Measurements from ENCODE around the gene SCAP.
"Not testable (repeated sequence)": the region's sequence is repeated elsewhere in the genome, so short reads cannot be mapped to it uniquely, and the experiment has no call there.

The SCAP gene

DNA sequence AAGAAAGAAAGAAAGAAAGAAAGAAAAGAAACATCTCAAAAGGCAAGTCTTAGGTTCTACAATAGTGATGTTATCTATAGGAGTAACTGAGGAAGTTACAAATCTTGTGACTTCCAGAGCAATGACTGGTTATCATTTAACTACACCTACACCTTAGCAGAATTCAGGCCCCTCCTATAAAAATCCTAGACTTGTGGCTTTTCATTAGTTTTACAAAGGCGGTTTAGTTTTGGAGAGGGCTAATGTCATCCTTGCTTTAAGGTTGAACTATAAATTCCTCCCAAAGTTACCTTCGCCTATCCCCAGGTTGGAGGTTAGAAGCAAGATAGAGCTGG lies 4.1 kb upstream of the SCAP start:
- TF ChIP-seq, protein P1, sequence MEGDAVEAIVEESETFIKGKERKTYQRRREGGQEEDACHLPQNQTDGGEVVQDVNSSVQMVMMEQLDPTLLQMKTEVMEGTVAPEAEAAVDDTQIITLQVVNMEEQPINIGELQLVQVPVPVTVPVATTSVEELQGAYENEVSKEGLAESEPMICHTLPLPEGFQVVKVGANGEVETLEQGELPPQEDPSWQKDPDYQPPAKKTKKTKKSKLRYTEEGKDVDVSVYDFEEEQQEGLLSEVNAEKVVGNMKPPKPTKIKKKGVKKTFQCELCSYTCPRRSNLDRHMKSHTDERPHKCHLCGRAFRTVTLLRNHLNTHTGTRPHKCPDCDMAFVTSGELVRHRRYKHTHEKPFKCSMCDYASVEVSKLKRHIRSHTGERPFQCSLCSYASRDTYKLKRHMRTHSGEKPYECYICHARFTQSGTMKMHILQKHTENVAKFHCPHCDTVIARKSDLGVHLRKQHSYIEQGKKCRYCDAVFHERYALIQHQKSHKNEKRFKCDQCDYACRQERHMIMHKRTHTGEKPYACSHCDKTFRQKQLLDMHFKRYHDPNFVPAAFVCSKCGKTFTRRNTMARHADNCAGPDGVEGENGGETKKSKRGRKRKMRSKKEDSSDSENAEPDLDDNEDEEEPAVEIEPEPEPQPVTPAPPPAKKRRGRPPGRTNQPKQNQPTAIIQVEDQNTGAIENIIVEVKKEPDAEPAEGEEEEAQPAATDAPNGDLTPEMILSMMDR (IDR thresholded peaks at IDR 0.05; ENCODE audit: low read depth, low read length, missing control alignments): no peak
- no peak for DNase-seq (ENCODE audit: low read depth)
- no peak overlapping the region for H3K4me3 ChIP-seq (ENCODE audit: low read depth, low read length)

DNA sequence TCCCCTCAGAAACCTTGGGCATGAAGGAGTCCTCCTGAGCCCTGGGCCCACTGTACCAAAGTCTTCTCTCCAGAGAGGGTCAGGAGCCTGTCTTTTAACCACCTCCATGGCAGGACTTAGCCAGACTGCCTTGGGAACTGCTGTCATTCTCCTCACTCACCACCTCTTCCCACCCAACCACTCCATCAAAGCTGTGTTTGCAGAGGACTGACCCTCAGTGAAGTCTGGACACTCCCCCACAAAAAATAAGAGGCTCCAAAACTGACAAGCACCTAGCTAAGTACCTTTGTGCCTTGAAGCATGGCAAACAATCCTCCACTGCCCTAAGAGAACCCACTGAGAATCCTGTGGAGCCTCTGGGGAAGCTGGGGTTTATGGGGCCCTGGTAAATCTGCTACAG lies 2.3 kb upstream of the SCAP start:
- H3K4me3 ChIP-seq (ENCODE audit: low read depth, low read length): no peak overlapping the region
- TF ChIP-seq, protein P1 (IDR thresholded peaks at IDR 0.05; ENCODE audit: low read depth, low read length, missing control alignments): no peak
- DNase-seq (ENCODE audit: low read depth): no peak

DNA sequence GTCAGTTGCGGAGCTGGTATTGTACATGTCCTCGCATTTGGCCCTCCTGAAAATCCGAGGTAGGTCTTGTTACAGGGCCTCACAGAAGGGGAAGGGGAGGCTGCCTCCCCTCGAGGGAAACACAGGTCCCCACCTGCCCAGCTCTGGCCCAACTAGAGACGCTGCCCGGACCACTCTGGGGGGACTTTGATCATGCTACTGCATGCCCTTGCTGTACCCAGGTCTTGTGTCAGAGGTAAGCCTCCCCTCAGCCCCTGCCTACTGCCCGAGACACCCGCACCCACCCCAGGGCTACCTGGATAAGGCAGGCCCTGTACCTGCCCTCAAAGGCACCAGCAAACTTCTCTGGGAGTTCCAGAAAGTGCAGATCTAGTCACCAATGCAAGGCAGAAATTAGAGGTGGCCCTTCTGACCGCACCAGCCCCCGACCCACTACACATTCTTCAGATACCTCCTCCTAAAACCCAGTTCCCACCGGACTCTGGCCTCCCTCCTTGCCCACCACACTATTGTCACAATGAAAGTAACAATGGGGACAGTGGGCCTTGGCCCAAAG lies 981 bp upstream of the SCAP start:
- TF ChIP-seq, protein P1 (IDR thresholded peaks at IDR 0.05; ENCODE audit: low read depth, low read length, missing control alignments): no peak
- H3K4me3 ChIP-seq (ENCODE audit: low read depth, low read length): no peak overlapping the region; the same call in 1 of the 2 replicates
- no peak for DNase-seq (ENCODE audit: low read depth)

DNA sequence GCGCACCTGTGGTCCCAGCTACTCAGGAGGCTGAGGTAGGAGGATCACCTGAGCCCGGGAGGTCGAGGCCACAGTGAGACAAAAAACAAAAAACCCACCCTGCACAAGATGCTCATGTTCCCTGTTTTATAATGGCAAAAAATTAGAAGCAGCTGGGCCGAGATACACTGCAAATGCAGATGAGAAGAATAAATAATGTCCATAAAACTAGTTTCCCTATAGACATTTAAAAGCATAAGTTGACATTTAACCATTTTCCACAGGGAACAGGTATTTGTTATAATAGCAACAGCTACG lies 537 bp upstream of the SCAP start:
- TF ChIP-seq, protein P1 (IDR thresholded peaks at IDR 0.05; ENCODE audit: low read depth, low read length, missing control alignments): no peak
- DNase-seq (ENCODE audit: low read depth): no peak
- peak overlapping the region; percentile 58 for H3K4me3 ChIP-seq (ENCODE audit: low read depth, low read length)

DNA sequence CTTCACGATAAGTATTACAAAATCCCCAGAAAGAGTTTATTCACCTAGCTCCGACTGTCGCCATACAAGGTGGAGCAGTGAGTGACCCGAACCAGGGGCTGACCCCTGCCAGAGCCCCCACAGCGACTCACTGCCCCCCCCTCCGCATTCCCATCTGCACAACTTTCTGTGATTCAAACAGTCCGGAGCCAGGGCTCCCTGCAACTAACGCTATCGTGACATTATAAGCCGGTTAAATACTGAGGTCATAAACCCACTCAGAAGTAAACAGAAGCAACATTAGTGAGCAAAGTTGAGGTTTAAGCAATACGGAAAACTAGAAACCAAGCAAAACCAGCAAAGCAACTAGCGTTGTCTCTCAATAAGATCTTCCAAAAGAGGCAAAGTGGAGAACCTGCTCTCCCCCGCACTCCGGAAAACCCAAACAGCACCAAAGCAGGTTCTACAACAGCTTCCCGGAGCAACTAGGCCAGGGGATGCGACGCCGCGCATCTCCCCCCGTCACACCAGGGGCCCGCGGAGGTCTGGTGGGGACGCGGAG lies 642 bp downstream of the SCAP start:
- TF ChIP-seq, protein P1 (IDR thresholded peaks at IDR 0.05; ENCODE audit: low read depth, low read length, missing control alignments): no peak
- H3K4me3 ChIP-seq (ENCODE audit: low read depth, low read length): peak overlapping the region; percentile 58
- DNase-seq (ENCODE audit: low read depth): no peak

DNA sequence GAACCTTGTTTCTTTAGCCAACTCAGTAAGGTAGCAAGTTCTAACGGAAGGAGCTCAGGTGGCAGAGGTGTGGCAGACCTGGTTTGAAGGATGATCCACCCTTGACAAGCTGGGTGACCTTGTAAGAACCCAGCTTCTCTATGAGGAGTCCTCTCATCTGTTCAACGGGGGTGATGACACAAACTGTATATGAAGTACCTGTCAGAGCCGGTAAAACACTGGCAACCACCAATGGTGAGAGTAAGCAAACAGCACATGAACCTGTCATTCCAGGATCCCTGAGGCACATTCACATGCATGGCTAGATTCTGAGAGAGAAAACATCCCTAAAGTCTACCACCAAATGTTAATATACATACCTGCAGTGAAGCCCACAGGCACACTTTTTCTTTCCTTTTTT lies 2.4 kb downstream of the SCAP start:
- DNase-seq (ENCODE audit: low read depth): no peak
- no peak overlapping the region for H3K4me3 ChIP-seq (ENCODE audit: low read depth, low read length)
- TF ChIP-seq, protein P1 (IDR thresholded peaks at IDR 0.05; ENCODE audit: low read depth, low read length, missing control alignments): no peak

DNA sequence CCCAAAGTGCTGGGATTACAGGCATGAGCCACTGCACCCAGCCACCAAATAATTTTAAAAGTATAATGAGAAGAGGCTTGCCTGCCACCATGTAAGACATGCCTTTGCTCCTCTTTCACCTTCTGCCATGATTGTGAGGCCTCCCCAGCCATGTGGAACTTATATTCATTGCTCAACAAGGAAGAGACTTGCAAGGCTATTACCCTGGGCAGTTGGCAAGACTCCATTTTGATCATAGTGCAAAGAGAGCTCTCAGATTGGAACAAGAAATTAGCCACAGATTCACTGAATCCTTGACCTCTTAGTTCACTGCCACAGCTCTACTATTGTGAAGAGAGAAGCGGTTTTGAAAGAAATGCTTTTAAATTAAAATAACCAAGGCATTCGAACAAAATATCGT lies 6.1 kb downstream of the SCAP start:
- DNase-seq (ENCODE audit: low read depth): no peak

DNA sequence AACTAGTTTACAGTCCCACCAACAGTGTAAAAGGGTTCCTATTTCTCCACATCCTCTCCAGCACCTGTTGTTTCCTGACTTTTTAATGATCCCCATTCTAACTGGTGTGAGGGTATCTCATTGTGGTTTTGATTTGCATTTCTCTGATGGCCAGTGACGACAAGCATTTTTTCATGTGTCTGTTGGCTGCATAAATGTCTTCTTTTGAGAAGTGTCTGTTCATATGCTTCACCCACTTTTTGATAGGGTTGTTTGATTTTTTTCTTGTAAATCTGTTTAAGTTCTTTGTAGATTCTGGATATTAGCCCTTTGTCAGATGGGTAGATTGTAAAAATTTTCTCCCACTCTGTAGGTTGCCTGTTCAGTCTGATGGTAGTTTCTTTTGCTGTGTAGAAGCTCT lies 7.4 kb downstream of the SCAP start:
- DNase-seq (ENCODE audit: low read depth); H3K4me3 ChIP-seq (ENCODE audit: low read depth, low read length): not testable (repeated sequence)

More for the DNA sequence above, 6.1 kb downstream of the SCAP start:
- TF ChIP-seq, protein P1 (IDR thresholded peaks at IDR 0.05; ENCODE audit: low read depth, low read length, missing control alignments): no peak
- H3K4me3 ChIP-seq (ENCODE audit: low read depth, low read length): no peak overlapping the region
